CD14-positive monocyte (primary cell): Measurements from ENCODE around the gene HK2. TPM values are rescaled to one million over a fixed set of nuclear protein-coding genes. Genes with fewer than 3 reads are reported as not detected.
A peak's percentile ranks its signal among the peaks of the same experiment; 100 is the strongest.

Experiments
- DNase-seq, 3 donors: peaks; one replicate each; pipeline ENCODE4 v3.0.0-alpha.2; 2011 to 2022
- H2AFZ ChIP-seq: 2 replicates; pipeline ENCODE4 v1.6.0; 2012; ENCODE audit warnings: mild to moderate bottlenecking, low read depth, low read length, inconsistent platforms; ENCODE audit not compliant: insufficient read depth, poor library complexity, severe bottlenecking
- H3K27ac ChIP-seq, 2 donors: 1 replicate in 1 of 2; 2 replicates in 1 of 2; pipeline ENCODE4 v1.5.1; 2012 to 2013; ENCODE audit warnings: low read length in 2 of 2, control low read depth in 1 of 2, inconsistent platforms in 1 of 2, low read depth in 1 of 2, mild to moderate bottlenecking in 1 of 2
- H3K27me3 ChIP-seq, 2 donors: one replicate each; pipeline versions ENCODE4 v1.6.0 to v1.6.1; 2011 to 2013; ENCODE audit warnings: low read length in 2 of 2; ENCODE audit not compliant: control insufficient read depth in 2 of 2, insufficient read depth in 2 of 2
- H3K36me3 ChIP-seq, 2 donors: replicated peaks in 1 of 2; 1 replicate in 1 of 2; 2 replicates in 1 of 2; pipeline versions ENCODE4 v1.5.1 to v1.6.1; 2012 to 2013; ENCODE audit warnings: low read length in 2 of 2, control low read depth in 1 of 2, inconsistent platforms in 1 of 2, mild to moderate bottlenecking in 1 of 2; ENCODE audit not compliant: insufficient read depth in 2 of 2, control insufficient read depth in 1 of 2
- H3K4me1 ChIP-seq, 2 donors: 1 replicate in 1 of 2; 2 replicates in 1 of 2; pipeline versions ENCODE4 v1.5.1 to v1.6.1; 2012 to 2013; ENCODE audit warnings: low read length in 2 of 2, control low read depth in 1 of 2, inconsistent platforms in 1 of 2, mild to moderate bottlenecking in 1 of 2, moderate library complexity in 1 of 2; ENCODE audit not compliant: insufficient read depth in 2 of 2, control insufficient read depth in 1 of 2
- H3K4me2 ChIP-seq: replicated peaks from 2 replicates; pipeline ENCODE3; 2012; ENCODE audit warnings: low read length, moderate library complexity, mild to moderate bottlenecking; ENCODE audit not compliant: poor library complexity, severe bottlenecking; ENCODE audit errors: extremely low read depth
- H3K4me3 ChIP-seq, 3 experiments: fragments of 200-600 bp in 1 of 3; sonication (generic) in 1 of 3; replicated peaks in 1 of 3; 1 replicate in 2 of 3; 2 replicates in 1 of 3; pipeline ENCODE4 v1.5.1; 2011 to 2013; ENCODE audit warnings: low read length in 3 of 3, mild to moderate bottlenecking in 3 of 3, control low read depth in 2 of 3, low read depth in 2 of 3, inconsistent platforms in 1 of 3, moderate library complexity in 1 of 3
- H3K79me2 ChIP-seq: 2 replicates; pipeline ENCODE4 v1.6.0; 2012; ENCODE audit warnings: mild to moderate bottlenecking, control low read depth, inconsistent platforms, low read length, moderate library complexity; ENCODE audit not compliant: insufficient read depth
- H3K9ac ChIP-seq: 2 replicates; pipeline ENCODE4 v1.6.0; 2017; ENCODE audit warnings: low read length, mild to moderate bottlenecking; ENCODE audit not compliant: insufficient read depth, poor library complexity, severe bottlenecking
- H3K9me3 ChIP-seq, 2 donors: replicated peaks in 1 of 2; 1 replicate in 1 of 2; 2 replicates in 1 of 2; pipeline versions ENCODE4 v1.5.1 to v1.6.1; 2012 to 2013; ENCODE audit warnings: low read length in 2 of 2, control low read depth in 1 of 2; ENCODE audit not compliant: control insufficient read depth in 1 of 2, insufficient read depth in 1 of 2
- H4K20me1 ChIP-seq: 2 replicates; pipeline ENCODE4 v1.6.0; 2012; ENCODE audit warnings: mild to moderate bottlenecking, low read length, control low read depth, moderate library complexity; ENCODE audit not compliant: insufficient read depth
- H3K27ac Mint-ChIP-seq, 7 donors: one replicate each; pipeline ENCODE4 v1.8.0; 2020; ENCODE audit warnings: mild to moderate bottlenecking in 7 of 7, mixed read lengths in 7 of 7, moderate library complexity in 6 of 7, inconsistent platforms in 2 of 7
- H3K27me3 Mint-ChIP-seq, 3 donors: one replicate each; pipeline ENCODE4 v1.8.0; 2021 to 2022; ENCODE audit warnings: low read depth in 3 of 3, mild to moderate bottlenecking in 3 of 3, mixed read lengths in 3 of 3, moderate library complexity in 3 of 3, inconsistent platforms in 1 of 3
- H3K36me3 Mint-ChIP-seq, 2 donors: one replicate each; pipeline ENCODE4 v1.8.0; 2020; ENCODE audit warnings: mixed read lengths in 2 of 2, inconsistent platforms in 1 of 2, mild to moderate bottlenecking in 1 of 2
- H3K4me1 Mint-ChIP-seq: one replicate; pipeline ENCODE4 v1.8.0; 2020; ENCODE audit warnings: mild to moderate bottlenecking, mixed read lengths
- H3K4me3 Mint-ChIP-seq, 2 donors: one replicate each; pipeline ENCODE4 v1.8.0; 2020; ENCODE audit warnings: mild to moderate bottlenecking in 2 of 2, mixed read lengths in 2 of 2, moderate library complexity in 1 of 2
- H3K9me3 Mint-ChIP-seq, 7 donors: one replicate each; pipeline ENCODE4 v1.8.0; 2020 to 2022; ENCODE audit warnings: mixed read lengths in 7 of 7, mild to moderate bottlenecking in 6 of 7, moderate library complexity in 6 of 7, inconsistent platforms in 2 of 7
- CTCF ChIP-seq: fragments of 200-600 bp; IDR thresholded peaks from one replicate; pipeline ENCODE4 v1.8.0; 2022; ENCODE audit warnings: antibody characterized with exemption, mild to moderate bottlenecking
- WGBS: methylation state at CpG from one replicate; pipeline ENCODE4 v1.1.5; 2013; ENCODE audit warnings: missing lambda C conversion rate; ENCODE audit not compliant: insufficient coverage; 5-methylcytosine and 5-hydroxymethylcytosine counted together
- intact Hi-C, 2 donors: fragments of 100-400 bp; cut with micrococcal nuclease; formaldehyde crosslinking; loops; one replicate each; pipeline versions ENCODE4 v1.15.0 to v1.15.1; 2023
- polyA plus RNA-seq, 3 donors: library from polyadenylated mRNA; depleted of rRNA in 1 of 3; unstranded in 2 of 3; stranded (reverse) in 1 of 3; fragments of 300-500 nt in 2 of 3; fragments of >200 nt in 1 of 3; fragmentation: Illumina TruSeq in 2 of 3; gene quantifications; 1 replicate in 2 of 3; 2 replicates in 1 of 3; pipeline ENCODE4 v1.2.3, GENCODE V29; 2012 to 2021

The HK2 gene
- polyA plus RNA-seq, 3 donors = 20.3 to 46.7 (median 29.8) TPM

GRCh38 chr2:74843433-74843832 lies 9.5 kb downstream of the HK2 start:
- 59% methylated on average over 2 of the region's 3 CpGs for WGBS
- H3K27me3 ChIP-seq = no peaks in the 10 kb centered on the region
- no peak overlapping the region for H2AFZ ChIP-seq
- H3K36me3 Mint-ChIP-seq = peaks cover 46 to 53% of the 10 kb centered on the region in 2 donors
- no peak for DNase-seq
- intact Hi-C loops = no loop called here
- H3K27ac ChIP-seq = peak overlapping the region; percentile 94 to 96
- peaks cover 94% of the 10 kb centered on the region for H3K4me1 Mint-ChIP-seq
- H3K79me2 ChIP-seq = peaks cover 100% of the 10 kb centered on the region
- H3K4me3 ChIP-seq = peak overlapping the region in 1 of 3 experiments; percentile 41
- peaks cover 0 to 2% (median 0%) of the 10 kb centered on the region in 3 donors for H3K27me3 Mint-ChIP-seq
- peaks cover 92% of the 10 kb centered on the region for H4K20me1 ChIP-seq
- peak overlapping the region; percentile 53 for H3K4me2 ChIP-seq
- no peak for TF ChIP-seq CTCF
- no peaks in the 10 kb centered on the region for H3K9me3 ChIP-seq
- peaks cover 7 to 15% of the 10 kb centered on the region in 2 donors for H3K36me3 ChIP-seq
- peaks cover 92 to 100% of the 10 kb centered on the region in 2 donors for H3K4me1 ChIP-seq
- H3K9ac ChIP-seq = no peak overlapping the region
- peaks cover 0 to 4% (median 0%) of the 10 kb centered on the region in 7 donors for H3K9me3 Mint-ChIP-seq
- peak overlapping the region in 1 of 2 donors; percentile 43 for H3K4me3 Mint-ChIP-seq
- H3K27ac Mint-ChIP-seq = peak overlapping the region; percentile 96 to 100 (median 99)

- Histone ChIP-seq H3K36me3 (peaks cover 7 to 15% of the 10 kb centered on the region in 2 donors), H3K9ac (peak overlapping the region; percentile 53), H2AFZ (no peak overlapping the region), H3K4me2 (peak overlapping the region; percentile 53), H3K9me3 (no peaks in the 10 kb centered on the region), H3K27me3 (no peaks in the 10 kb centered on the region), H4K20me1 (peaks cover 92% of the 10 kb centered on the region), H3K4me1 (peaks cover 95 to 100% of the 10 kb centered on the region in 2 donors), H3K27ac (peak overlapping the region; percentile 94 to 96), H3K79me2 (peaks cover 100% of the 10 kb centered on the region), H3K4me3 (peak overlapping the region in 1 of 3 experiments; percentile 41)
- peak; percentile 74 to 92 (median 89) for DNase-seq
- peak overlapping the region; percentile 43 to 60 for H3K4me3 Mint-ChIP-seq
- H3K9me3 Mint-ChIP-seq = no peaks in the 10 kb centered on the region
- peak overlapping the region; percentile 96 to 100 (median 99) for H3K27ac Mint-ChIP-seq
- intact Hi-C loops = loop anchor here in 1 of 2 donors (1.0 kb wide), 1 partner anchor 9 kb away; no protein-coding TSS in a partner anchor
- H3K27me3 Mint-ChIP-seq = peaks cover 0 to 2% (median 0%) of the 10 kb centered on the region in 3 donors
- no peak for TF ChIP-seq CTCF
- H3K4me1 Mint-ChIP-seq = peaks cover 94% of the 10 kb centered on the region
- H3K36me3 Mint-ChIP-seq = peaks cover 43 to 49% of the 10 kb centered on the region in 2 donors
Measured at GRCh38 chr2:74843899-74844298, 10.0 kb downstream of the HK2 start.
